OCI-LY1 (cell line): ENCODE data around the gene LRRC31.

Experiments
- H2AFZ ChIP-seq: fragments of 200-600 bp; sonication (generic), shearing (Covaris generic); 2 replicates; pipeline ENCODE4 v1.6.0; 2014; ENCODE audit warnings: antibody characterized with exemption, mild to moderate bottlenecking, low read length
- H3F3A ChIP-seq: fragments of 200-600 bp; sonication (generic), shearing (Covaris generic); 2 replicates; pipeline ENCODE4 v1.6.0; 2014; ENCODE audit warnings: mild to moderate bottlenecking, antibody characterized with exemption, low read length, moderate library complexity; ENCODE audit not compliant: insufficient read depth
- H3K27ac ChIP-seq: fragments of 200-600 bp; sonication (generic); 2 replicates; pipeline ENCODE4 v1.5.1; 2014; ENCODE audit warnings: low read length, mixed run types, mild to moderate bottlenecking, low read depth; ENCODE audit not compliant: poor library complexity, severe bottlenecking
- H3K27me3 ChIP-seq: fragments of 200-600 bp; sonication (generic); 2 replicates; pipeline ENCODE4 v1.6.0; 2014; ENCODE audit warnings: antibody characterized with exemption, mild to moderate bottlenecking, low read length, moderate library complexity; ENCODE audit not compliant: insufficient read depth
- H3K36me3 ChIP-seq: fragments of 200-600 bp; sonication (generic); 2 replicates; pipeline ENCODE4 v1.6.1; 2014; ENCODE audit warnings: mild to moderate bottlenecking, antibody characterized with exemption, low read length, moderate library complexity, mixed read lengths; ENCODE audit not compliant: insufficient read depth
- H3K4me1 ChIP-seq: fragments of 200-600 bp; sonication (generic); 2 replicates; pipeline ENCODE4 v1.5.1; 2014; ENCODE audit warnings: mild to moderate bottlenecking, low read length, moderate library complexity; ENCODE audit not compliant: insufficient read depth, severe bottlenecking
- H3K4me2 ChIP-seq: fragments of 200-600 bp; sonication (generic), shearing (Covaris generic); 2 replicates; pipeline ENCODE4 v1.6.1; 2014; ENCODE audit warnings: low read length
- H3K4me3 ChIP-seq: fragments of 200-600 bp; sonication (generic); 2 replicates; pipeline ENCODE4 v1.5.1; 2014; ENCODE audit warnings: low read length, low read depth, mild to moderate bottlenecking, mixed read lengths; ENCODE audit not compliant: poor library complexity, severe bottlenecking
- H3K79me2 ChIP-seq: fragments of 200-600 bp; shearing (Covaris generic); 2 replicates; pipeline ENCODE4 v1.6.1; 2016; ENCODE audit warnings: mixed run types, low read length, mixed read lengths; ENCODE audit not compliant: insufficient read depth
- H3K9ac ChIP-seq: fragments of 200-600 bp; sonication (generic), shearing (Covaris generic); 2 replicates; pipeline ENCODE4 v1.6.1; 2014; ENCODE audit warnings: mild to moderate bottlenecking, low read length, mixed read lengths
- H3K9me2 ChIP-seq: fragments of 200-600 bp; sonication (generic), shearing (Covaris generic); 2 replicates; pipeline ENCODE4 v1.6.1; 2014; ENCODE audit warnings: low read depth, mild to moderate bottlenecking, low read length, mixed read lengths
- H3K9me3 ChIP-seq: fragments of 200-600 bp; shearing (Covaris generic); 2 replicates; pipeline ENCODE4 v1.6.1; 2014; ENCODE audit warnings: low read length, mixed read lengths
- H4K20me1 ChIP-seq: fragments of 200-600 bp; sonication (generic), shearing (Covaris generic); 2 replicates; pipeline ENCODE4 v1.6.0; 2016; ENCODE audit warnings: mild to moderate bottlenecking, low read length; ENCODE audit not compliant: insufficient read depth
- CTCF ChIP-seq: fragments of 200-600 bp; sonication (generic), shearing (Covaris generic); IDR thresholded peaks from 2 replicates; pipeline ENCODE4 v1.5.1; 2017; ENCODE audit warnings: mild to moderate bottlenecking, antibody characterized with exemption, low read length, moderate library complexity, mixed read lengths
- EZH2 ChIP-seq: fragments of 200-600 bp; sonication (generic), shearing (Covaris generic); IDR thresholded peaks from 2 replicates; pipeline ENCODE4 v1.8.0; 2017; ENCODE audit warnings: borderline replicate concordance, mixed run types, mild to moderate bottlenecking, antibody characterized with exemption, low read length, moderate library complexity, mixed read lengths

The LRRC31 gene

GRCh38 chr3:169880576-169881250 is 11.0 kb upstream of the LRRC31 start:
- Histone ChIP-seq H3K27ac (no peak overlapping the region), H3K9me2 (no peaks in the 10 kb centered on the region), H3K9ac (no peak overlapping the region), H3K4me3 (no peak overlapping the region), H3K36me3 (no peaks in the 10 kb centered on the region), H3F3A (no peaks in the 10 kb centered on the region), H3K27me3 (no peaks in the 10 kb centered on the region), H4K20me1 (no peaks in the 10 kb centered on the region), H3K9me3 (peaks cover 4% of the 10 kb centered on the region), H3K4me2 (no peak overlapping the region), H3K79me2 (no peaks in the 10 kb centered on the region), H3K4me1 (peaks cover 9% of the 10 kb centered on the region), H2AFZ (no peak overlapping the region)
- TF ChIP-seq CTCF (no peak), EZH2 (no peak)

GRCh38 chr3:169879845-169880575 is 10.3 kb upstream of the LRRC31 start:
- TF ChIP-seq EZH2 (no peak), CTCF (no peak)
- H2AFZ ChIP-seq: no peak overlapping the region
- H3K4me2 ChIP-seq: no peak overlapping the region
- H3K9ac ChIP-seq: no peak overlapping the region
- no peaks in the 10 kb centered on the region for H3K79me2 ChIP-seq
- no peaks in the 10 kb centered on the region for H4K20me1 ChIP-seq
- no peak overlapping the region for H3K27ac ChIP-seq
- H3K27me3 ChIP-seq: no peaks in the 10 kb centered on the region
- H3K4me3 ChIP-seq: no peak overlapping the region
- peaks cover 7% of the 10 kb centered on the region for H3K4me1 ChIP-seq
- peaks cover 9% of the 10 kb centered on the region for H3K9me3 ChIP-seq
- H3F3A ChIP-seq: no peaks in the 10 kb centered on the region
- H3K9me2 ChIP-seq: no peaks in the 10 kb centered on the region
- peaks cover 3% of the 10 kb centered on the region; the same call in 1 of the 2 replicates for H3K36me3 ChIP-seq

- no peaks in the 10 kb centered on the region for H3K9me2 ChIP-seq
- no peak overlapping the region for H3K4me2 ChIP-seq
- H4K20me1 ChIP-seq: no peaks in the 10 kb centered on the region
- no peaks in the 10 kb centered on the region for H3K79me2 ChIP-seq
- no peaks in the 10 kb centered on the region for H3F3A ChIP-seq
- H3K27ac ChIP-seq: no peak overlapping the region
- TF ChIP-seq CTCF: no peak
- TF ChIP-seq EZH2: no peak
- H2AFZ ChIP-seq: no peak overlapping the region
- peaks cover 3% of the 10 kb centered on the region; the same call in 1 of the 2 replicates for H3K36me3 ChIP-seq
- no peak overlapping the region for H3K4me3 ChIP-seq
- H3K4me1 ChIP-seq: peaks cover 7% of the 10 kb centered on the region
- no peaks in the 10 kb centered on the region for H3K27me3 ChIP-seq
- H3K9ac ChIP-seq: no peak overlapping the region
- peaks cover 9% of the 10 kb centered on the region for H3K9me3 ChIP-seq
These were observed 9.3 kb upstream of the LRRC31 start for GRCh38 chr3:169879013-169879557.
